Stimulated activated CD4-positive, alpha-beta T cell treated with anti-CD3 and anti-CD28 coated beads, Interleukin-15, amount 100 ng/mL, for 1 hour (primary cell): ENCODE results near the gene TCF3.

Experiments
- DNase-seq, 2 donors: peaks; one replicate each; pipeline ENCODE4 v3.0.0-alpha.2; 2020; ENCODE audit warnings: low read depth in 1 of 2, low spot score in 1 of 2

The TCF3 gene

DNA sequence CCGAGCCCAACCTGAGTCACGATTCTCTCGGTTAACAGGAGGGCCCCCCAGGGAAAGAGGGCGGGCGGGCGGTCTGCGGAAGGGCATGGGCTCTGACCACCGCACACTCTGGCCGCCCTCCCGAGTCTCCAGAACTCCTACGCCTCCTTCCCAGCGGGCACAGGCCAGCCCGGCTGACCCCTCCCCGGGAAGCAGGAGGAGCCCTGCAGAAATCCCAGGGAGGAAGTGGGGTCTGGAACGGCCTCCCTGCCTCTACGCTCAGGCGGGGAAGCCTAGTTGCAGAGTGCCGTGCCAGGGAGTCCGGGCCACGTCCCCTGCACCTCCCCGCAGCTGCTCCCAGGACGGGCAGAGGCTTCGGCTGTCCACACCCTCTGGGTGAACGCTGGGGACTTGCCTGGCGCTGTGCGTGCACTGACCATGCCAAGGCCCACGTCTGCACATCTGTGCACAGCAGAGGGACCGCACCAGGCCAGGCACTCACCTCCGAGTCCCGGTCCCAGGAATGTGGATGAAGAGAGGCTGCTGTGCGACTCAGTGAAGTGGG lies 20.8 kb downstream of the TCF3 start:
- DNase-seq = no peak

DNA sequence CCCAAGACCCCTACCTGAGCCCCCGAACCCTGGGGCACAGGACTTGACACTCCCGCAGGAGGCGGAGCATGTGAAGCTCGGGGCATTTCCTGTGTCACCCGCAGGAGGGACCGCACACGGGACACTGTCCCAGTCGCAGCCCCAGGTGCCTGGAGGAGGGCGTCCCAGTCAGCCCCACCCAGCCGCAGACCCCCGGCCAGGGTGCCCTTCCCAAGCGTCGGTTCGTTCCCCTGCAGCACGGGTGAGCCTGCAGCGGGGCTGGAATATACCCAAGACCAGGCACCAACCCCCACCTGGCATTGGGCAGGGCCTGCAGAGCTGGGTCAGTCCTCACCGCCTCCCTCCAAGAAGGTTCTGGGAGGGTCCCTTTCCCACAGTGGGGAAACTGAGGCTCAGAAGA lies 21.6 kb downstream of the TCF3 start:
- DNase-seq = no peak

DNA sequence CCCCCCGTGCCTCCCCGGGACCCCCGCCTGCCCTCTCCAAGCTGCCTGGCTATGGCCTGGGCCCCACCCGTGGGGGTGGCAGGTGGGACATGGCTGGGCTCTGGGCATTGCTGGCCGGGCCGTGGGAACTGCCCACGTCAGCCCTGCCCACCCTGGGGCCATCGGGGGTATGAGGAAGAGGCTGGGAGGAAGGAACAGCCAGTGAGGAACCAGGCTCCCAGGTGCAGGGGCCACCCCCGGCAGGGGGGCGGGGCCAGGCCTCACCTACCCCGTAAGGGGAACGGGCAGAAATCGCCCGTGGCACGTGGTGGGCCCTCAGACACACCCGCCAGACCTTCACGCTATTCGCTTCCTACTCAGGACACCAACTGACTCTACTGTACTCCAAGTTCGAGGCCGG lies 22.4 kb downstream of the TCF3 start:
- no peak for DNase-seq

DNA sequence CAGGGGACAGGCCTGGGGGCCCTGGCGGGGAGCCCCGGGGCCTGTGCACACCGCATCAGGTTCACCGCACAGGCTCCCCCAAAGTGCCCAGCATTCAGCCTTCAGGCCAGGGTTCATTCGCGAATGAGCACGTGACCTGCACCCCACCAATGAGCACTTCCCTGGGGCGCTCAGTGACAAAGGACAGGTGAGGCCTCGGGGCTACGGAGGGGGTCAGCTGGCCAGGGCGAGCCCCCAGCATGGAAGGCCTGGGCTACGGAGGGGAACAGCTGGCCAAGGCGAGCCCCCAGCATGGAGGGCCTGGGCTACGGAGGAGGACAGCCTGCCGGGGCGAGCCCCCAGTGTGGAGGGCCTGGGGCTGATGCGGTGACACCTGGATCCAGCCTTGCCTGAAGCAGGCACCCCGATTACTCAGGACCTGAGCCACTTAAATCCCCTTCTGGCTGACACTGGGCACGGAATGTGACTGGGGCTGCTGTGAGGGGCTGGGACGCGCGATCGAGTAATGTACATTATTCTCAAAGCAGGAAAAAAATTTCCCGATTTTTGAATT lies 23.1 kb downstream of the TCF3 start:
- DNase-seq = no peak

DNA sequence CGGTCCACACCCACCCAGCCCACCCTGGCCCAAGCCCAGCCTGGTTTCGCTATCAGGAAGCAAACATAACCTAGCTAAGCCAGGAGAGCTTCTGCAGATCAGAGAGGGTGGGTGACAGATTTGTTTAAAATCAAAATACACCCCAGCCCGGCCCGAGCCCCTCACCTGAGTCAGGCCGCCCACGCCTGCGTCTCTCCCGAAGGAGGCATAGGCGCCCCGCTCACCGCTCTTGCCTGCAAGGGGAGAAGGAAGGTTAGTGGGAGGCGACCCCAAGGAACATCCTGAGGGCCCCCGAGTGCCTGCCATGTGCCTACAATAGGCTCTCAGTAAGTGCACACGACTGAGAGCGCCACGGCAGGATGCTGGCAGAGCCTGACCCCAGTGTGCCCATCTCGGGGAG lies 25.2 kb downstream of the TCF3 start:
- no peak for DNase-seq

DNA sequence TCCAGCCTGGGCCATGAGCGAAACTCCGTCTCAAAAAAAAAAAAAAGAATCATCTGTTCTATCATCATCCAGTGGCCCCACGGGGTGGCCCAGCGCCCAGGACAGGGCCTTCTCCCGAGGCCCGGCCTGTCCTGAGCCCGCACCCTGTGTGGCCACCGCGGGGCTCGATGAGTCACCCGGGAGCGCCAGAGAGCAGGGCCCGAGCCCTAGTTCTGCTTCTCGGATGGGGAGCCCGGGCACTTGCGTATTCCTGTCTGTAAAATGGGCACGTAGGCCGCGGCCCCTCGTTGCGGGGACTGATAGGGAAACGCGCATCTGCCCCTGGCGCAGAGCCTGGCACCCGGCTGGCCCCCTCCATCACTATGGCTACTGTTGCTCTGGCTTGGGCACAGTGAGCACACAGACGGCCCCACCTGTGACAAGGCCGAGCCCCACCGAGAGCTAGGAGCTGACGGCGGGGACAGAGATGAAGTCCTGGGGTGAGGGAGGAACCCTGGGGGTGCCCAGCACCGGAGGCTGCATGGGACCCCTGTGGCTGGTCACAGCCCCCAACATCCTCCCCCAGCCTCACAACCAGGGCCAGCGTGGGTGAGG lies 25.9 kb downstream of the TCF3 start:
- no peak for DNase-seq

DNA sequence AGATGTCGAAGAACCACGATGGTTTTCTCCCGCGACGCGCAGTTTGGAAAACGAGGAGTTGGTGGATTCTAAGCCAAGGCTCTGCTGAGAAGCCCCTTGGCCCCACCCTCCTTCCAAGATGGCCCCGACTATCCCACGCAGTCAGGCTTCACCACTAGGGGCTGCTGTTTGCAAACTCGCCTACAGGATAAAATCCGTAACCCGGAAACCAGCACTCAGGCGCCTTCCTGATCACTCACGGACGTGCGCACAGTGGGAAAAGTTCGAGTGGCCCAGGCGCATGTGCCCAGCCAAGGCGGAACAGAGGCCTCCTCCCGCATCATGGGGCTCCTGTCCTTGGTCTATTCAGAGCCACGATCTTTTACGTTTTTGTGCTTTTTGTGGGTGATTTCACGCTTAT lies 28.0 kb downstream of the TCF3 start:
- peak in 1 of 2 donors; percentile 42 for DNase-seq

DNA sequence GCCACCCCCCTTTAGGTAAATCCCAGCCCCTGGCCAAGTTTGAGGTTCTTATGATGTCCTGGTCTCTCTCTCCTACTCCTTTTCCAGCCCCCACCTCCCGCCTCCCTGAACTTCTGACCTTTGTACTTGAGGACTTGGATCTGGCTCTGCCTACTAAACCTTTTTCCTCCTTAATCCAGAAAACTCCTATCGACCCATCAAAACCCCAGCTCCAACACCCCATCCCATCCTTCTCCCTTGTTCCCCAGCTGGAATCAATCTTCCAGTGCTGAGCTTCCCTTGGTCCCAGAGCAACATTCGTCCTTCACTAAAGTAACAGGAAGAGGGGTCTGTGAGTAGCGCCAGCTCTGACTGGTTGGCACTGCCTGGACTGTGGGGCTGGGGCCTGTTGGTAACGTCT lies 29.9 kb downstream of the TCF3 start:
- DNase-seq = no peak

DNA sequence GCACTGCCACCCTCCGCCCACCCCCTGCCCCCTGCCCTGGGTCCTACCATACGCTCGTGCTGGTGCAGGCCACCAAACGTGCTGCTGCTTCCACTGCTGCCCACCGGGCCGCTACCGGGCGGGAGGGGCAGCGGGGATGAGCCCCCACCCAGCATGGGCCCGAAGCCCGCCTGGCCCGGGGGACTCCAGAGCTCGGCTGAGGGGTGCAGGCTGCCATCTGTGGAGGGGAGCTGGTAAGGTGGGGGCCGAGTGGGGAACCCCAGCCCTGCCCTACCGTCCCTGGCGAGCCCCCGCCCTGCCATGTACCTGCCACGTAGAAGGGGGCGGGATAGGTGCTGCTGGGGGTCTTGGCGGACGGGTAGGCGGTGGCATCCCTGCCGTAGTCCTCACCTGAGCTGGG lies 30.4 kb downstream of the TCF3 start:
- DNase-seq = no peak

DNA sequence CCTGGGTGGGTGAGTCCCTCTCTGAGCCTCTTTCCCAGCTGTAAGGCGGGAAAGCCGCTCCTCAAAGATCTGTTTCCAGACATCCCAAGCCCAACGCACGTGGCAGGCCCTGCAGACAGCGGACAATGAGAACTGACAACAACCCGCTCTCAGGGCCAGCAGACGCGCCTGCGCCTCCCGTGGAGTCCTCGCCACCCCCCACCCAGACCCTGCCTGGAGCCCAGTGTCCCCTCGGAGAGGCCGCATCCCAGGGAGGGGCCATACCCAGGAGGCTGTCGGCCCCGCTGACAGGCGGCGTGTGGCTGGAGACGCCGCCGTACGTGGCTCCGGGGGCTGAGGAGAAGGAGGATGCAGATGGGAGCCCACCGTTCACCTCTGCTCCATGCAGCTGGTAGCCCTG lies 30.8 kb downstream of the TCF3 start:
- no peak for DNase-seq

DNA sequence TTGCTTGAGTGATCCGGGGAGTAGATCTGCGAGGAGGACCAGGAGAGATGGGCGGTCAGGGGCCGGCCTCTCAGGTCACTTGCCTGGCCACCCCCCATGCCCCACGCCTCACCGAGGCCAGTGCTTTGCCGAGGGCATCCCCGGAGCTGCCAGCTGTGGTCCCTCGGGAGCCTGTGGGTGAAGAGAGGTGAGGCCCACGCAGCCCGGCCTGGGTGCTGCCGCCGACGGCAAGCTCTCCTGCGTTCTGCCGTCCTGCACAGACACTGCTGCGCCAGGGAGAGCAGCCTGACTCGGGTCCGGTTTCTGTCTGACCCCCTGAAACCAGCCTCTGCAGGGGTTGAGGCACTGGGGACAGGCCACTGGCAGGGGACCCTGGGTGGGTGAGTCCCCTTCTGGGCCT lies 31.4 kb downstream of the TCF3 start:
- DNase-seq = no peak

DNA sequence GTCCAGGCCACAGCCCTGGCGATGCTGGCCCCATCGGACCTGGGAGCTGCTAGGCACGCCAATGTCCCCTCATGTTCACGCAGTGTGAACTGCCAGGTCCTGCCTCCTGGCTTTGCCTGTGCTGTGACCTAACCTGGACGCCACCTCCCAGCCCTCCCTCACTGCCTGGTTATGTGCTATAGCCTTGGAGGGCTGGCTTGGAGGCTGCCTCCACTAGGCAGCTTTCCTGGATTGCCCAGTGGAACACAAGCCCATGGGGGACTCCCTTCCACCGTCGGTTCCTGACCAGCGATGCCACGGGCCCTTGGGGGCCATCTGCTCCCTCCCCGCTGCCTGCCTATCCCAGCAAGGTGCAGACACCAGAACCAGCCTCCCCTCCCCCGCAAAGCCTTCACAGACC lies 31.9 kb downstream of the TCF3 start:
- no peak for DNase-seq

DNA sequence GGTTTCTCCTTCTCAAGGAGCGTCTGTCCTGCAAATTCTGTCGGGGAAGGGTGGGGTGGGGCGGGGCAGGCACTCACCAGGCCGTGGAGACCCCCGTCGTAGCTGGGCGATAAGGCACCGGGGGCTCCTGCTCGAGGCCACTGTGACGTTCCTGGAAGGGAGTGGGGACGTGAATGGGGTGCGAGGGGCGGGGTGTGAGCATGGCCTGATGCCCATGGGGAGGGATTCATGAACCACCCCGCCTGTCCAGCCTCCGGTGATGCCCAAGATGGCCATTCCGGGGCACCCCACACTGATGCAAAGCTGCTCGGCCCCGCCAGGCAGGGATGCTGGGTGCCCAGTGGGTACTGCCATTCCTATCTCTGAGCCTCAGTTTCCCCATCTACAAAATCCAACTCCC lies 32.7 kb downstream of the TCF3 start:
- no peak for DNase-seq

DNA sequence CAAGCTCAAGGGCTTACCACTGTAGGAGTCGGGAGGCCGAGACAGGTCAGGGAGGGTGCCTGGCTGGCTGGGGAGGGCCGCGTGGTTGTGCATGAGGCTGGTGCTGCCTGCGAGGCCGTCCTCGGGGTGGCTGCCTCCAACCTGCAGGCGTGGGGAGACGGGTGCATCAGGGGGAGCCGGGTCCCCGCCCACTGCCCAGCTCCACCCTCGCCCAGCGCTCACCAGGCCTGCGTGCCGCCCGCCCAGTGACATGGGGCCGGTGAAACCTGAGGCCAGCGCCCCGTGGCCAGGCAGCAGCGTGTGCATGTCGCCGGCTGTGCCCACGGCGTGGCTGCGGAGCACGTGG lies 33.3 kb downstream of the TCF3 start:
- no peak for DNase-seq

DNA sequence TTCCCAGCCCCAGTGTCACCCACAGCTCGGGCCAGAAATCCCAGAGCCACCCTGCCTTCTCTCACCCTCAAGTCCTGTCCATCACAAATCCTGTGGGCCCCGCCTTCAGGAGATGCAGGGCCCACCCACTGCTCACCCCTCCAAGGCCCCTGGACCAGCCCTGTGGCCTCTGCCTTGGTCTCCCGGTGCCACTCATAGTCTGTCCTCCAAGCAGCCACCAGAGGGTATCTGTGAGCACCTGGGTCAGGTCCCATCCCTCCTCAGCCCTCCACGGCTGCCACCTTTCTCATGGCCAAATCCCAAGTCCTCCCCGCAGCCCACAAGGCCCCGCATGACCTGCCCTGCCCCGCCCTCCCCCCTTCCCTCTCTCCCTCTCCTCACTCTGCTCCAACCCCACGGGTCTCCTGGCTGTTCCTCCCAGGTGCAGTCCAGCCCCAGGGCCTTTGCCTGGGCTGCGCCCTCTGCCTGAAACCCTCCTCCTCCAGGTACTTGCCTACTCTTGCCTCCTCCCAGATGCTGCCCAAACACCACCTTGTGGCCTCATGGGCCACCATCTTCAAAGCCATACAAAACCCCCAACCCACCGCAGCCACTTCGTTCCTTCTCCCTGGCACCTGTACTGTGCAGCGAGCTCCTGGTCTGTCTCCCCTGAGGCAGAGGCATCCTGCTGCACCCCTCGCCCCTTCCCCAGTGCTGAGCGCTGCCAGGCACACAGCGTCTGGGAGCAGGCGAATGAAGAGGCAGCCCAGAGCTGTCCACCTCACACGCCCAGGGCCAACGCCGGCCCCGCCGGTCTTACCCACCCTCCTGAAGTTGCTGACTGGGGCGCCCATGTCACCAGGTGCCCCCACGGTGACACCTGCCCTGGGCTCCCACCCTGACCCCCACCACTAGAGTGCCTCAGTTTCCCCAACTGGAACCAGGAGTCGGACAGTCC lies 34.0 kb downstream of the TCF3 start:
- no peak for DNase-seq

DNA sequence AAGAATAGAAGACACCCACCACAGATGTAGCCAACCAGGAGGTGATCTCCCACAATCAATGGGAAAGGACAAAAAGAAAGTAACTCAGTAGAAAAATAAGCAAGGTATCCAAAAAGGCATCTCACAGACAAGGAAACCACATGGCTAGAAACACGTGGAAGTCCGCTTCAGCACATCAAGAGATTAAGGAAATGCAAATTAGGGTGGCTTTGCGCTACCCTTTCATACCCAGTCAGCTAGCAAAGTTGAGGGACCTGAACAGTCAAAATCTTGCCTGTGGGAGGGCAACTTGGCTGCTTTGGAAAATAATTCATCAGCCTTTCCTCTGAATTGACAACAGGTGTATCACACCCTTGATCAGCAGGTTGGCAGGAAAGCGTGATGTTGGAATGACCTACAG lies 35.5 kb downstream of the TCF3 start:
- DNase-seq = no peak

DNA sequence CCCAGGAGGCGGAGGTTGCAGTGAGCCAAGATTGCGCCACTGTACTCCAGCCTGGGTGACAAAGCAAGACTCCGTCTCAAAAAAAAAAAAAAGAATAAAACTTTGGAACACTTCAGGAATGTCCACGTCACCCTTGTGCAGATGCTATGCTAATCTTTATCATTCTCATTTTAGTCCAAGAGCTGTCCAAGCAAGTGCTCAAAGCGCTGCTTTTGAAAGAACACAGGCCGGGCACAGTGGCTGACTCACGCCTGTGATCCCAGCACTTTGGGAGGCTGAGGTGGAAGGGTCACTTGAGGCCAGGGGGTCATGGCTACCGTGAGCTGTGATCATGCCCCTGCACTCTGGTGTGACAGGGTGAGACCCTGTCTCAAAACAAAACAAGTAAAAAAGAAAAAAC lies 36.0 kb downstream of the TCF3 start:
- DNase-seq = no peak

DNA sequence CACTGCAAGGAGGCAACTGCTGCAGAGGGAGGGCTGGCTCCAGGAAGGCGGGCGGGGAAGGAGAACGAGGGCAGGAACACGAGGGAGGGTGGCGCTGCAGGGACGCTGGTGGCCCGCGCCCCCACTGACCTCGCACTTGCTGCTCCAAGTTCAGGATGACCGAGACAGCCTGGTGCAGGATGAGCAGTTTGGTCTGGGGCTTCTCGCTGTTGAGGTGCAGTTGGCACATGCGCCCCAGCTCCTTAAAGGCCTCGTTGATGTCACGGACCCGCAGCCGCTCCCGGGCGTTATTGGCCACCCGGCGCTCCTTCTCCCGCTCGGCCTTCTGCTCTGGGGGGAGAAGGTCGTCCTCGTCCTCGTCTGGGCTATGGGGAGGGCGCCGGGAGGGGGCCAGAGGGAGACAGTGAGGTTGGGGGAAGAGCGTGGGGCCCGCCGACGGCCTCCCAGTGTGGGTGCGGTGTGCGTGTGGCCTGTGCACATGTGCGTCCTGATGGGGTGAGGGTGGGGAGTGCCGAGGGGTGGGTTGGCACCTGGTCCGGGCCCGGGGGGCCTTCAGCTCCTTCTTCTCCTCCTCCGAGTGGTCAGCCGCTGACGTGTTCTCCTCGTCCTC lies 37.2 kb downstream of the TCF3 start:
- no peak for DNase-seq

DNA sequence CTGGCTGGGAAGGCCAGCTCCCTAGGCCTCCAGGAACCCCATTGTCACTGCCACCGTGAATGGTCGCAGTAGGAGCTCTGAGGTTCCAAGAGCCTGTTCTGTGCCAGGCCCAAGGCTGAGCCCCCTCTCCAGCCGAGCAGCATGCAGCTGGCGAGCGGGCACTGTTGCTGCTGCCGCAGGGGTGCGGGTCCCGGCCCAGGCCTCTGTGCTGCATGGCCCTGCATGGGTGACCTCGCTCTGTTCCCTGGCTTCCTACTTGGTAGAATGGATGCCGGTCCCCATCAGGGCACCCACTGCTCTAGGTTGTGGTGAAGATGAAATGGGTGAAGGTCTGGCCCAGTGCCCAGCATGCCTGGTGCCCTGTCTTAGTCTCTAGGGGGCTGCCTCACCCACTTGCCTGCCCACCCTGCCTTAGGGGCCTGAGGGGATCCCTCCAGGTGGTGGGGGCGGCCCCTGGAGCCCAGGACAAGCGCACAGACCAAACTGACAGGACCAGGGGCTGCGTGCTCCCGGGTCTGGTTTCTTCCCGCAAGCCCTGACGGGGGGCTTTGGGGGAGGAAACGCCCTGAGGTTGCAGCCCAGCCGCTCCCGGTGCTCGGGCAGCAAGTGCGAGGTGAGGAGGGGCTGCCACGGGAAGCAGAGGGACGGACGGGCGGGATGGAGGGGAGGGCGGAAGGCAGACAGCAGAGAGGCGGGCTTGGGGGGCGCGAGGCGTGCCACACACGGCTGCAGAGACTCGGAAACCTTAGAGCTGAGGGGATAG lies 38.4 kb downstream of the TCF3 start:
- no peak for DNase-seq

DNA sequence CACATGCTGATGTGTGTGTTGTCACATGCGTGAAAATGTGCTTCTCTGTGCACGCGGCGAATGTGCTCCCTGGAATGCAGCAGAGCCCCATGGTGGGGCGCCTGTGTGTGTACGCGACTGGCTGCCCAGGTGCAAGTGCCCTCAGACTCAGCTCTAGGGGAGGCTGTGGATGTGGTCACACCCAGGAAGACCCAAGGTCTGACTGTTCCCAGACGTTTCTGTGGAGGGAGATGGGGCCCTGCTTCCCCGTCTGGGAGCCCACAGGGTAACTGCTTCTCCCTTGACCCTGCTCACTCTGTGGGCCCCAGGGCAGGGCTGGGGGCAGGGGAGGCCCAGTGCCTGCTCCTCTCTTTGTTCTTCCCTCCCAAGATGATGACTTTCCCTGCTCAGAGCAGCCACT lies 39.3 kb downstream of the TCF3 start:
- DNase-seq = no peak
